Embryonic facial prominence (tissue), 1 donor: ENCODE results near the gene LRRC8B.
"Not testable (repeated sequence)": the region's sequence is repeated elsewhere in the genome, so short reads cannot be mapped to it uniquely, and the experiment has no call there.

Experiments used
- DNase-seq: peaks from one replicate; pipeline ENCODE4 v3.0.0-alpha.2; 2016; ENCODE audit errors: extremely low spot score

The LRRC8B gene

DNA sequence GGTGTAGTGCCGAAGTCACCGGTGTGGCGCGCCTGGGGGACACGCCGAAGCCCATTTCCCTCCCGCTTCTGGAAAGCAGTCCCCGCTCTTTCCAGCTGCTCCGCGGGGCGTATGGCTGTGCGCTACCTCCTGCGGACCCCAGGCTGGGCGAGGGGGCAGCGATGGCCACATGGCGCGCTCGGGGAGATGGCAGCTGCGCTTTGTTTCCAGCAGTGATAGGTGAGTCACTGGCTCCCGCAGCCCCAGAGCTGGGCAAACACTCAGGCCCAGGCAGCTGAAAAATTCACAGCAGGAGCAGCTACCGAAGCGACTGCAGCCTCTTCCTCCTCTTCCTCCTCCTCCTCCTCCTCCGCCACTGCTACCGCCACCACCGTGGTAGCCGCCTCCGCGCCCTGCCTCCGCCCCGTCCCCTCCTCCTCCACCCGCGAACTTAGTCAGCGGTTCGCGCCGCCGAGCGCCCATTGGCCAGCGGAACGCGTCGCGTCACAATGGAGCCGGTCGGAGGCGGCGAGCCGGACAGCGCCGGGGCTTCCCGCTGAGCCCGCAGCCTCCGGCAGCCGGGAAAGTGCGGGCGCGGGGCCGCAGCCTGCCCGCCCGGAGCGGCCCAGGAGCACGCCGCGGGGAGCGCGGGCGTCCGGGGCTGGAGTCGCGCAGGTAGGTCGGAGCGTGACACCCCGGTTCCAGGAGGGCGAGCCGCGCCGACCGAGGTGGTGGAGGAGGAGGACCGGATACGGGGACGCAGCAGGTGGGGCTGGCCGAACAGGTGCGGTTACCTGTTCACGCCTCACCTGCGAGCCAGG lies at the start of gene LRRC8B:
Gene LRRC8B, plus strand, starts transcription at position 461 of the 800 bp plus-strand sequence. CDS start 57,822 bp downstream, outside the sequence.
- DNase-seq: peak; percentile 63

DNA sequence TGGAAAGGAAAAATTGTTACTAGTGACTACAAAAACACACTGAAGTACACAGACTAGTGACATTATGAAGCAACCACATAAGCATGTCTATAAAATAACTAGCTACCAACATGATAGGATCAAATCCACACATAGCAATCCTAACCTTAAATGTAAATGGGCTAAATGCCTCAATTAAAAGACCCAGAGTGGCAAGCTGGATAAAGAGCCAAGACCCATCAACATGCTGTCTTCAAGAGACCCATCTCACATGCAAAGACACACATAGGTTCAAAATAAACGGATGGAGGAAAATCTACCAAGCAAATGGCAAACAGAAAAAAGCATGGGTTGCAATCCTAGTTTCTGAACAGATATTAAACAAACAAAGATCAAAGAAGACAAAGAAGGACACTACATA lies 49.4 kb upstream of the LRRC8B start:
- no peak for DNase-seq

DNA sequence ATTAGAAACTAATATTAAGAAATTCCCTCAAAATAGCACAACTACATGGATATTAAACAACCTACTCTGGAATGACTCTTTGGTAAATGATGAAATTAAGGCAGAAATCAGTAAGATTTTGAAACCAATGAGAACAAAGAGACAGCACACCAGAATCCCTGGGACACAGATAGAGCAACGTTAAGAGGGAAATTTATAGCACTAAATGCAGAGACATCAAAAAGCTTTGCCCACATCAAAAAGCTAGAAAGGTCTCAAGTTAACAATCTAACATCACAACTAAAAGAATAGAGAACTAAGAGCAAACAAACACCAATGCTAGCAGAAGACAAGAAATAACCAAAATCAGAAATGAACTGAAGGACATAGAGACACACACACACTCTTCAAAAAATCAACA lies 48.6 kb upstream of the LRRC8B start:
- no peak for DNase-seq

DNA sequence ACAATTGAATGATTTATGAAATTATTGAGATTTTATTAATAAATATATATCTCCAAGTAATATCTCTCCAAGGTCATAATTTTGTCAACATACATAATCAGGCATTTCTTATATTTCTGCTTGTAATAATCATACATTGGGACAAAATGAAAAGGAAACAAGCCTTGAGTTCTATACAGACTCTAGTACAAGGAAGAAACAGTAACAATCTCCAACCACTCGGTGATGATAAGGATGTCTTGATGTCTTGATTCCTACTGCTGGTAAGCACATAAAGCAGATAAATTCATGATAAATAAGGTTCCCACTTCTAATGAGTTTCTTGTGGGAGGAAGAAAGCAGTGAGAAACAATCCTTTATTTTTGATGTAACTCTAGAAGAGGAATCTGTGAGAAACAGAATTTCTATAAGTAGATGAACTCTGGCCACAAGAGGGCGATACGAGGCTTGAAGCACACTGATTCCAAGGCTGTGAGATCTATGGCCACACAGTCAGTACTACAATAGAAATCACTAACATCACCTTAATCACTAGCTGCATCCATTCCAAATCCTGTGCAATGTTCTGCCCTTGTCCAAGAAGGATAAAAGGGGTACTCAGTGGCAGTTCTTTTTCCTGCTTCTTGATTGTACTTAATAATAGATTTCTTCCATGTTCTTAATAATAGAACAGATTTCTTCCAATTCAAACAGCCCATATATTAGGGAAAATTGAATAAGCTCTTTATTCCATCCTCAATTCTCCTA lies 41.4 kb upstream of the LRRC8B start:
- DNase-seq: peak; percentile 49

DNA sequence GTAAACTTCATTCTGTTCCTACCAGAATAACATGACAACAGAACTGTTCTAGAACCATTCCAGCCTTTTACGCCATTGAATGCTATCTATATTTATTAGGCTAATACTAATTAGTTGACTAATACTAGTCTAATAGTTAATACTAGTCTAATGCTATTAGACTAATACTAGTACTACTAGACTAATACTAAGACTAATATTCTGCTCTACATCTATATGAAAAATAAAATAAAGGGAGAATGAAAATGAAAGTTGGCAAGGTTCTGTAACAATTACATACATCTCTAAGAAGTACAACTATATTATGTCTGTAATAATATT lies 40.9 kb upstream of the LRRC8B start:
- no peak for DNase-seq

DNA sequence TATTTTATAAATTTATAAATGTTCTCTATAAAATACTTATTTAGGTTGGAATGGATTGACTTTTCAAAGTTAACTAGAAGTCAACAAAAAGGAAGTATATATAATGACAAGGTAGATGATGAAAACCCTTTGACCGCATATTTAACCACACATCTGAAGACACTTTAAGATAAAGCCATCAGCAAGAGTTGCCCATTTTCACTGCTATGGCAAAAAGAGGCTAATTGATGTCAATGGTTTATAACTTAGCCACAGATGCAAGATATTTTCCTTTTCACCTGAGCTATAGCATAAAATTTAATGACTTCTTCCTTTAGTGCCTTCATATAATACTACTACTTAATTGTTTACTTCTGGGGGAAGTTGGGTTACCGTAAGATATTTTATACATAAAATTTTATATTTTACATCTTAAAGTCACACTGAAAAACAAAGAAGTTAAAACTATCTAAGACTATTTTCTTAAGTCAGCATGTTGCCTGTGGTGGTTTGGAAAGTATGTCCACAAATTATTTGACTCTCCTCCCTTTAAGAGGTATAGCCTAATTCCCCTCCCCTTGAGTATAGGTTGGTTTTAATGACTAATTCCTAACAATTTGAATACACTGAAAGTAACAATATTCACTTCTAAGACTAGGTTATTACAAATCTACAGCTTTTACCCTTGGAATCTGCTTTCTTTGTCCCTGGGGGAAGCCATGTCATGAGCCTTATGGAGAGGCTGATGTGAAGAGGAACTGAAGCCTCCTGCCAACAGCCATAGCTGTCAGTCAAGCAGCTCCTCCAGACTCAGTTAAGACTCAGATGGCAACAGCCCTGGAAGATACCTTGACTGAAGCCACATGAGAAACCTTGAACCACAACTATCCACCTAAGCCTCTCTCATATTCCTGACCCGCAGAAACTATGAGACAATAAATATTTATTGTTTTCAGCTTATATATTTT lies 40.3 kb upstream of the LRRC8B start:
- DNase-seq: no peak

- DNase-seq: no peak
These were observed 36.7 kb upstream of the LRRC8B start for GRCh38 chr1:89487972-89488371.

GRCh38 chr1:89489047-89489729 lies 35.4 kb upstream of the LRRC8B start:
- no peak for DNase-seq

DNA sequence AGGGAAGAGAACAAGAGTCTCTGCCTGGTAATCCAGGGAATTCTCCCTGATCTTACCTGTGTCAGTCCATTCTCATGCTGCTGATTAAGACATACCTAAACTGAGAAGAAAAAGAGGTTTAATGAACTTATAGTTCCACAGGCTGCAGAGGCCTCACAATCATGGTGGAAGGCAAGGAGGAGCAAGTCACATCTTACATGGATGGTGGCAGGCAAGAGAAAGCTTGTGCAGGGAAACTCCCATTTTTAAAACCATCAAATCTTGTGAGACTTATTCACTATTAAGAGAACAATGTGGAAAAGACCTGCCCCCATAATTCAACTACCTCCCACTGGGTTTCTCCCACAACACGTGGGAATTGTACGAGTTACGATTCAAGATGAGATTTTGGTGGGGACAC lies 34.2 kb upstream of the LRRC8B start:
- DNase-seq: no peak

DNA sequence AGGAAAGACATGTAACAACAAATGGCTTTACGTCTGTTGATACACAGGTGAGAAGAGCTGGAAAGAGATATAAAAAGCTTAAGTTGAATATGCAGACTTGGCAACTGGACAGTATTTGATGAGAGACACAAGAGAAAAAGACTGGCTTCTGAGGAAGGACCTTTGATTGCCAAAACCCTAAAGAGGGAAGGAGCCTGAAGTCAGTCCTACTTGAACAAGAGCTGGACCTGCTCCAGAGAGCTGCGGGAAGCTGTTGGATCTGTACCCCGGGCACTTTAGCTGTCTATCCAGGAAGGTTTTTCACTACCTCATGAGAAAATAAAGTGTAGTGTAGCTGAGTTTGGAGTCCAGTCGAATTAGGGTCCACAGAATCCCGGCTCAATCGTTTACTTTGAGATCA lies 25.3 kb upstream of the LRRC8B start:
- peak; percentile 13 for DNase-seq

DNA sequence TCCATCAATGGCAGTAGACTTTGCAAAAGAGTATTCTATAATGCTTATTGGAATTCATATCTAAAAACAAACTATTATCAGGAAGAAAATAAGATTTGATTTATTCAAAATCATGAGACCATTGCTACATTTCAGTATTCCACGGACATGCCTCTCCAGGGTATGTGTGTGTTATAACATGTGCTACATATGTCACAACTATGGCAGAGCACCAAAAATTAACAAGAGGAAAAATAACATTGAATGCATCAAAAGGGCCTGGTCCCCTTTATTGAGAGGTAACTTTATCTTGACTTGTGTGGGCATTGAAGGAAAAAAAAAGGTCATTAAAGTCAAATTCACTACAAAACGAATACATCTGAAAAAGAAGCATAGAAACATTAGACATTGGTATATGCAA lies 22.6 kb upstream of the LRRC8B start:
- DNase-seq: no peak

DNA sequence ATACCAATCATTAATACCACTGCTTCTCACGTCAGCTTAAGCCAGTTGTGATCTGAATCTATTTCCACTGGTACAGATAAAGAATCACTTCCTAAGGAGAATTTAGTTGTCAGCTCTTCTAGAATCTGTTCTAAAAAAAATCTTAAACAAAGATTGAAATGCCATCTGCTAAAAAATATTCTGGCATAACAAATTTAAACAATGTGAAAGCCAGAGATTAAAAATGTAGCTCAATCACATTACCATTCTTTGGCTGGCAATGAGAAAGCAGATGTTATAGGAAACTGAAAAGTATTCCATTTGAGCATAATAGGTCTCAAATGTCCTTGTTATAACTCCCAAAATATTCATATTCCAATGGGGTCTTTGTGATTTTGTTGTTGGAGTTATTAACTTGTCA lies 21.7 kb upstream of the LRRC8B start:
- no peak for DNase-seq

DNA sequence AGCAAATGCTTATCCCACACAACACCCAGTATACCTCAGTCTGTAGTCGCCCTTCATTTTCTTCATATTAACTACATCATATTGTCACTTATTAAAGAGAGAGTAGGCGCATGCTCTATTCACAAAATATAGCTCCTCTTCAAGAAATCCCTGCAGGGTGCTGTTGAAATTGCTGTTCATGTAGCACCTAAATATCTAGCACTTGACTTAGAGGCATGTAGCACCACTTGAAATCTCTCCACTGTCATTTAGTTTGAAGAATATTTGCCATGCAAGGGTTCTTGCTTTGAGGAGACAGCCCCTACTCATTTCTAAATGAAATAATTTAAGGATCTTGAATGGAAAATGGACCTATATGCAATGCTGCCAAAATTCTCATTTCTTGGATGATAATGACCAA lies 20.9 kb upstream of the LRRC8B start:
- no peak for DNase-seq

DNA sequence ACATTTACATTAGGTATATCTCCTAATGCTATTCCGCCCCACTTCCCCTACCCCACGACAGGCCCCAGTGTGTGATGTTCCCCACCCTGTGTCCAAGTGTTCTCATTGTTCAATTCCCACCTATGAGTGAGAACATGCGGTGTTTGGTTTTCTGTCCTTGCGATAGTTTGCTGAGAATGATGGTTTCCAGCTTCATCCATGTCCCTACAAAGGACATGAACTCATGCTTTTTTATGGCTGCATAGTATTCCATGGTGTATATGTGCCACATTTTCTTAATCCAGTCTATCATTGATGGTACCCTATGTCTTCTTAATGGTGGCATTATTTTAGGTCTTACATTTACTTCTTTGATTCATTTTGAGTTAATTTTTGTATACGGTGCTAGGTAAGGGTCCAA lies 14.6 kb upstream of the LRRC8B start:
- not testable (repeated sequence) for DNase-seq

- no peak for DNase-seq
These were observed 11.5 kb upstream of the LRRC8B start for GRCh38 chr1:89512996-89513720.

GRCh38 chr1:89516055-89516454 lies 8.6 kb upstream of the LRRC8B start:
- no peak for DNase-seq

DNA sequence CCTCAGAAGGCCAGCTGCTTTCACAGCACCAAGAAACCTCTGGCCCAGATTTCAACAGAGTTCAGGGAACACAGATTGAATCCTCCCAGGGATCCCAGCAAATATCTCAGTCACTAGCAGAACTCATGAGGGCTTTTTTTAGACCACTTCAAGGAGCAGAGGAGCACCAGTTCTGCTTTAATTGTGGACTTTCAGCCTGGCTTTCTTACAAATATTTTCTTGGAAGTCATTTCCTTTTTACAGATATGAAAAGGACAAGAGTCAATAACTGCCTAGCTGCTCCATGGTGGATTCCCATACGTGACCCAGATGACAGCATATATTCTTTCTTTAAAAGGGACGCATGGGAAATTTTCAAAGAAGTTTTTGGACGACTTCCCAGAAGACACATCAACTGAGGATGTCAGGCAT lies 6.4 kb upstream of the LRRC8B start:
- DNase-seq: no peak

GRCh38 chr1:89519779-89520358 lies 4.8 kb upstream of the LRRC8B start:
- no peak for DNase-seq

- not testable (repeated sequence) for DNase-seq
These were observed 2.7 kb upstream of the LRRC8B start for GRCh38 chr1:89521977-89522376.

- peak; percentile 40 for DNase-seq
These were observed 859 bp upstream of the LRRC8B start for GRCh38 chr1:89523572-89524368.
